Epidermal melanocyte (primary cell): ENCODE measurements around the gene CTRB1.

Experiments
- DNase-seq: peaks from one replicate; pipeline ENCODE4 v3.0.0; 2011; ENCODE audit warnings: low spot score; ENCODE audit not compliant: insufficient read length

The CTRB1 gene

DNA sequence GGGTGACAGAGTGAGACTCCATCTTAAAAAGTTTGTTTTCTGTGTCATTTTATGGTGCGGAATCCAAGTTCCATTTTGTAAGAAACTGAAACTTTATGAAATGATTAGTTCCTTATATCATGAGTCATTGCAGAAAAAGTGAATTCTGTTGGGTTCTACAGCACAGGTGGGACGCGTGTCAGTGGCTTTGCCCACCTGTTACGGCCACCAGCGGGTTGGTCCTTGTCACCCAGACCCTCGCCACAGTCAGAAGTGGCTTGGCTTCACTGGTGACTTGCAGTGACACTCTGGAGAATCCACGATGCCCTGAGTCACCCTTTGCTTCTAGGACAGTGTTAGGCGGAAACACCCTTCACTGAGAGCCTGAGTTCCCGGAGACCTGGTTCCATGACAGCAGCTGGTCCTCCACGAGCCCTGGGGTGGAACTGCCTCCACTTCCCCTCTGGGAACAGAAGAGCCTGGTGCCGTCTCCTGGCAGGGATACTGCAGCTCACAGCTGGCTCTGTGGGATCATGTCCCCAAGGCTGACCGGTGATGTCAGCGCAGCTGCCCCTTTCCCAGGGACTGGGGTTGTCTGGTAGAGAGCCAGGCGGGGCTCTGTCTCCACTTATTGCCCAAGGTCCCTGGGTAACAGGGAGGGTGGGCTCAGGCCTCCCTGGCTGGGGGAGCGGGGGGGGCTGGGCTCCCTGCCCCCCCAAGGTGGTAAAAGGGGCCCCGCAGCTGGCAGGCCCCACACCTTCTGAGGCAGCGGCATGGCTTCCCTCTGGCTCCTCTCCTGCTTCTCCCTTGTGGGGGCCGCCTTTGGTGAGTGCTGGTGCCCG, at the start of gene CTRB1:
TSS of gene CTRB1 (plus strand) at position 733 of the 821 bp plus-strand sequence. CDS start at position 753, 20 bp downstream.
- DNase-seq = no peak

- DNase-seq = no peak
Measured at GRCh38 chr16:75169899-75170405, 48.8 kb upstream of the CTRB1 start.

- no peak for DNase-seq
Measured at GRCh38 chr16:75172578-75172977, 46.2 kb upstream of the CTRB1 start.

GRCh38 chr16:75175074-75175473, 43.7 kb upstream of the CTRB1 start:
- no peak for DNase-seq

- DNase-seq = no peak
Measured at GRCh38 chr16:75176926-75177325, 41.9 kb upstream of the CTRB1 start.

- no peak for DNase-seq
Measured at GRCh38 chr16:75179208-75179607, 39.6 kb upstream of the CTRB1 start.

DNA sequence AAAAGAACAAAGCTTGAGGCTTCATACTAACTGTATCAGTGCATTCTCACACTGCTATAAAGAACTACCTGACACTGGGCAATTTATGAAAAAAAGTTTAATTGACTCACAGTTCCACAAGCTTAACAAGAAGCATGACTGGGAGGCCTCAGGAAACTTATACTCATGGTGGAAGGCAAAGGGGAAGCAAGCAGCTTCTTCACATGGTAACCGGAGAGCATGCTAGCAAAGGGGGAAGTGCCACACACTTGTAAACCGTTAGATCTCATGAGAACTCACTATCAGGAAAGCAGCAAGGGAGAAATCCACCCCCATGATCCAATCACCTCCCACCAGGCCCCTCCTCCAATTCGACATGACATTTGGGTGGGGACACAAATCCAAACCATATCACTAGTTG, 37.2 kb upstream of the CTRB1 start:
- DNase-seq = no peak

GRCh38 chr16:75188832-75189477, 29.8 kb upstream of the CTRB1 start:
- DNase-seq = no peak

DNA sequence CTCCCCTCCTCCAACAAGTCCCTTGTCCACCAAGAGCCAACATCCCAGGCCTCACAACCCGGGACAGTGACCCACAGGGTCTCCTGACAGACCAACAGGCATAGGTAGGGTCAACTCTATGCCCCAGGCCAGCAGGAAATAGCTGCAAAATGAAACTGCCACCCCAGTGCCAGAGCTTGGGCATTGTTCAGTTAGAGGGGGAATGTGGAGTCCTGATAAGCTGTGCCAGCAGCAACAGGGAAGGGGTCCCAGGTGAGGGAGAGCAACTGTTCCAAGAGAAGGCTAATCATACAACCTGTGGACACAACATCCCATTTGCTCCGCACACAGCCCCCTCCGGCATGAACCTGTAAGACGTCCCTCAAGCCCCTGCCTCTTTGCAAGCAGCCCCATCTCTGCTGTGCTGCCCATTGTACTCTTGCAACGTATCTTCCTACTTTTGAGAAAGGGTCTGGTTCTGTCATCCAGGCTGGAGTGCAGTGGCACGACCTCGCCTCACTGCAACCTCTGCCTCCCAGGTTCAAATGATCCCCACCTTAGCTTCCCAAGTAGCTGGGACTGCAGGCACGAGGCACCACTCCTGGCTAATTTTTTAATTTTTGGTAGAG, 29.0 kb upstream of the CTRB1 start:
- no peak for DNase-seq

DNA sequence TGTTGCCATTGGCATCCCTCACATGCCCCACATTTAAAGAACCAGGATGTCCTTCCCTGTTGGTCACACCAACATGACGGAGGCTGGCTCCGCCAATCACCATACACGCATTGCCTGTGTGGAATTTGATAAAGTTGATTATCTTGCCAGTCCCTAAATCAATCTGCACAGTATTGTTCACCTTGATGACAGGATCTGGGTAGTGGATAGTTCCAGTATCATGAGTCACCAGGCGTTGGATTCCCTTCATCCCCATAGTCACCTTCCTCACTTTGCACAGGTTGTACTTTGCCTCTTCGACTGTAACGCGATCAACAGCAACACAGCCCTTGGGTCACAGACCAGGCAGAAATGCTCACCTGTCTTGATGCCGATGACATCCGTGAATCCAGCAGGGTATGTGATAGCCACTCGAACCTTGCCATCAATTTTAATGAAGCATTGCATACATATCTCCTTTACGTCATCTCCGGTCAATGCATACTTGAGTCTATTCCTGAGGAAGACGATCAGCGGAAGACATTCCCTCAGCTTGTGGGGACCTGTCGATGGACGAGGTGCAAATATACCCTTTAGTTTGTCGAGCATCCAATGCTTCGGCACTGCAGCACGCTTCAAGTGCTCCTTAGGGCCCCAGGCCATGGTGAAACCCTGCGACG, 26.1 kb upstream of the CTRB1 start:
- DNase-seq = no peak

GRCh38 chr16:75193265-75193650, 25.5 kb upstream of the CTRB1 start:
- no peak for DNase-seq

DNA sequence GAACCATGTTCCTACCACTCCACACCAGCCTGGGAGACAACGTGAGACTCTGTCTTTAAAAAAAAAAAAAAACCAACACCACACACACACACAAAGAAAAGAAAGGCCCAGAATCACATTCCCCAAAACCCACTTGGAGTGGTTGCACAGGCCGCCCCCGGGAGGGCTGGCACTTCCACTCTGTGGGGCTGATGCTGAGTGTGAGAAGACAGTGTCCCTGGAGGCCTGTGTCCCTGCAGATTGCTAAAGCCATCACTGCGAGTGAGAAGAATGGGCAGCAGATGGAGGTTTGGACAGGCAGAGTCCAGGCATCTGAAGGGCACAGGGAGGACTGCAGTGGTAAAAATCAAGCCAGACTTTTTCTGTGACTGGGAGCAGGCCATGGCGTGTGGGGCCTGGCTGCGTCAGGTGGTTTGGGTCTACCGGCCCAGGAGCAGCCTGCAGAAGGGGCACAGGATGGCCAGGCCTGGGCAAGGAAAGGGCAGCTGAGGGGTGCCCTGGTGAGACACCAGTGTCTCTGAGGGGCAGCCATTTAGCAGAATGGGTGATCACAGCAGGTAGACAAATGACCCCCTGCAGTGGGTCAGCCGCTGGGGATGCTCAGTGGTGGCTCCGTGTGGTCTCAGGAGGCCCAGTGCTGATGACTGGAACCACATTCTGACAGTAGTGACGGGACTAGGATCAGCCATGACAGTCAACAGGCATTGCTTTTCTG, 24.9 kb upstream of the CTRB1 start:
- no peak for DNase-seq

DNA sequence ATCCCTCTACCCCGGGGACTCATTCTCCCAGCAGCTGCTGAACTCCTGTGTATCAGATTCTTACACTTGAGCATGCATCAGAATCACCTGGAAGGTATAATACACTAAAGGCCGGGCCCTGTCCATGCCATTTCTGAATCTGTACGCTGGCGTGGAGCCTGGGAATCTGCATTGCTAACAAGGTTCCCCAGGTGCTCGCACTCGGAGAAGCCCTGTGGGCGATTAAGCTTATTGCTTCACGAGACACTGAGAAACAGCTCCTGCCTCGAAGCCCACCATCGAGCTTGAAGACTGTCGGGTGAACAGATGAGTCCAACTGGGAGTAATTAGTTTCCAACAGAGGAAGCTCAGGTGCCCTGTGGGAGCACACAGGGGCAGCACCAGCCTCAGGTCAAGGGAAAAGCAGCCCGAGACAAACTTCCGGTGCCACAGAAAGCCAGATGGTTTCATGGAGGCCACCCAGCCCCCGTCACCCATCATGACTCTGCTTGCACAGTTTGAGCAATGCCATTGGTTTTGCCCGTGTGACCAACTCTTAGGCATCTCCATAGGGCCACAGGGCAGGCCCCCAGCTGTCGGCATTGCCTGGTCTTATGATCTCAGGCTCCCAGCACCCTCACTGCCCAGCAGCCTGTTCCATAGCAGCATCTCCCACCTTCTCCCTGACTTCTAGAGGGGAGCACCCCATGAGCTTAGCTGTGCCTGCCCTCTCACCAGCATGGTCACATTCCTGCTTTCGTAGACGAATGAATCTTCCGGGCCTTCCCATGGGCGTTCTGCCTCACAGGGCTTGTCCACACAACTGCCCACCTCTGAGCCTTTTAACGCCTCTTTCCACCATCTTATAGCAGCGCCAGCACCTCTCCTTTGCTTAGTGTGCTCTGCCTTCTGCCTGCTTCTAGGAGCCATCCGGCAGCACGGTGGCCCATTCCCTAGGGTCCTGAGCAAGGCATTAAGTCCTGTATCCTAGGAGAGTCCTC, 22.7 kb upstream of the CTRB1 start:
- DNase-seq = peak; percentile 10

DNA sequence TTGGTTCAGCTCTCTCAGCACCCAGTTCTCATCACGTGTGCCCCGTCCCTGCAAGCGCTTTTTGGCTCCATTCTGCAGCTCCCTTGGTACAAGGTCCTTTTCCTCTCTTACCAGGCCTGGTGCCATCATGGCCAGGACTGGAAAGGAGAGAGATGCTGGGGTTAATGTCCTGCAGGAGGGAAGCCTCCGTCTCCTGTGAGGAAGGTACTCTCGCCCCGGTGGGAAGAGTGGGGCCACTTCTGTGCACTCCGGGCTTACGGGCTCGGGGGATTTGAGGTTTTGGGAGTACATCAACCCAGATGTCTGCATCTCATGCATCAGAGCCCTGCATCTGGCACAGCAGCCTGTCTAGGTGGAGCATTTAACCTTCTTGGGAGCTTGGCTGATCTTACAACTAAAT, 22.0 kb upstream of the CTRB1 start:
- DNase-seq = peak; percentile 3

DNA sequence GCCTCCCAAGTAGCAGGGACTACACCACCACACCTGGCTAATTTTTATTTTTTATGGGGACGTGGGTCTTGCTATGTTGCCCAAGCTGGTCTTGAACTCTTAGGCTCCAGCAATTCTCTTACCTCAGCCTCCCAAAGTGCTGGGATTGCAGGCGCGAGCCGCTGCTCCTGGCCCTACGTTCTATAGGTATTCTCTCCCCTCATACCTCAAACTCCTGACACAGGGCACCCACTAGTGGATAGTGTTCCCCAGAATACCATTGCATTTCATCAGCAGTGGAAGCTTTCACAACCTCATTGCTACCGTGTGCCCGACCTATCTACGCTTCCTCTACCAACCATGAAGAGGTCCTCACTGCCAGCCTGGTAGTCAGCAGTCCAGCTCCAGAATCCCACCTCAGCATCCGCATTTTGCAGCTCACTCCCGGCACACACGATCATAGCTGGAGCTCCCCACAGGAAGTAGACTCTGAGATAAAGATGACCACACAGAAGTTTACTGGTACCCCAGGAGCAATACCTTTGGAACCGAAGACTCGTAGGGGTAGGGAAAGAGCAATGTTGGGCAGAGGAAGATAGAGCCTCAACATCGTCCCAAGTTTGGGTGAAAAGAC, 21.2 kb upstream of the CTRB1 start:
- peak; percentile 15 for DNase-seq

GRCh38 chr16:75198135-75198600, 20.6 kb upstream of the CTRB1 start:
- peak; percentile 28 for DNase-seq

DNA sequence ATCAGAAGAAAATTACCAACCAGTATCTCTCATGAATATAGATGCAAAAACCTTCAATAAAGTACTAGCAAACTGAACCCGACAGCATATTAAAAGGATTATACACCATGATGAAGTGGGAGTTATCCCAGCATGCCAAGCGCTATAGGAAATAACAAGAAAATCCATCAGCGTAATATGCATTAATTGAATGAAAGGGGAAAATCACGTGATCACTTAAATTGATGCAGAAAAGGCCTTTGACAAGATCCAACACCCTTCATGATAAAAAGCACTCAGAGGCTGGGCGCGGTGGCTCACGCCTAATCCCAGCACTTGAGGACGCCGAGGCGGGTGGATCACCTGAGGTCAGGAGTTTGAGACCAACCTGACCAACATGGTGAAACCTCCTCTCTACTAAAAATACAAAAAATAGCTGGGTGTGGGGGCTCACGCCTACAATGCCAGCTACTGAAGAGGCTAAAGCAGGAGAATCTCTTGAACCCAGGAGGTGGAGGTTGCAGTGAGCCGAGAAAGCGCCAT, 16.7 kb upstream of the CTRB1 start:
- DNase-seq = no peak

- DNase-seq = no peak
Measured at GRCh38 chr16:75203096-75203495, 15.7 kb upstream of the CTRB1 start.
